Cortex of kidney (tissue), 1 donor: ENCODE data around the gene TAOK2.
A peak's percentile ranks its signal among the peaks of the same experiment; 100 is the strongest.

ENCODE experiments used
- DNase-seq: peaks from one replicate; lab custom pipeline; 2025; lab: John Stamatoyannopoulos, UW

Gene TAOK2

DNA sequence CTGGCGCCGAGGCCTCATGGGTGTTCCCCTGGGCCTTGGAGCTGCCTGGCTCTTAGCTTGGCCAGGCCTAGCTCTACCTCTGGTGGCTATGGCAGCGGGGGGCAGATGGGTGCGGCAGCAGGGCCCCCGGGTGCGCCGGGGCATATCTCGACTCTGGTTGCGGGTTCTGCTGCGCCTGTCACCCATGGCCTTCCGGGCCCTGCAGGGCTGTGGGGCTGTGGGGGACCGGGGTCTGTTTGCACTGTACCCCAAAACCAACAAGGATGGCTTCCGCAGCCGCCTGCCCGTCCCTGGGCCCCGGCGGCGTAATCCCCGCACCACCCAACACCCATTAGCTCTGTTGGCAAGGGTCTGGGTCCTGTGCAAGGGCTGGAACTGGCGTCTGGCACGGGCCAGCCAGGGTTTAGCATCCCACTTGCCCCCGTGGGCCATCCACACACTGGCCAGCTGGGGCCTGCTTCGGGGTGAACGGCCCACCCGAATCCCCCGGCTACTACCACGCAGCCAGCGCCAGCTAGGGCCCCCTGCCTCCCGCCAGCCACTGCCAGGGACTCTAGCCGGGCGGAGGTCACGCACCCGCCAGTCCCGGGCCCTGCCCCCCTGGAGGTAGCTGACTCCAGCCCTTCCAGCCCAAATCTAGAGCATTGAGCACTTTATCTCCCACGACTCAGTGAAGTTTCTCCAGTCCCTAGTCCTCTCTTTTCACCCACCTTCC, 13.9 kb downstream of the TAOK2 start:
- DNase-seq, result no peak

DNA sequence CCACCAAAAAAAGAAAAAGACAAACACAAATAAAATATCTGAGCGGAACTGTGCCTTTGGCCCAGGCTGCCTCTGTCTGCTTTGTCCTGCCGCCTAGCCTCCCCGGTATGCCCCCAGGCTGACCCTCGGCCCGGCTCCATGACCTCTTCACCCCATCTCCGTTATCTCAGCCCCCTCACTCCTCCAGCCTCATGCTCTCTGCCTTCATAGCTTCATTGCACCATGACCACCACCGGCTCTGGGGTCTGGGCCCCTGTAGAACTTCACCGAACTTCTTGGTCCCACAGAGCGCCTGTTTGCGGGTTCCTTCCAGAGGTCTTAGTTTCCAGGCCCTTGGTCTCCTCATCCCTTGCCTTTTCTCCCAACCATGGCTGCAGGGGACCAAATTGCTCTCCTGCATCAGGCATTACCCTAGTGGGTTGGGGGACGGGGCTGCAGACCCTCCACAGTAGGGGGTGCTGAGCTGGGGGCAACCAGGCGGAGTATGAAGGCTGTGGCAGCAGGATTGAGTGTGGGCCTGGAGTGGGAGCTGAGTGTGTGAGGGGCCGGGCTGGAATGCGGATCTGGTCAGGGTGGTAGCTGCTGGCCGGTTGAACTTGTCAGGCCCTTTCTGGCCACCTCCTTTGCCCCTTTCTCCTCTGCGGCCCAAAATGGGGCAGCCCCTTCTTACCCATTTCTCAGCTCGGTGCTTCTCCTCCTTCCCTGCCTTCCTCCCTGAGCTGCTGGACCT, 14.8 kb downstream of the TAOK2 start:
- no peak for DNase-seq

DNA sequence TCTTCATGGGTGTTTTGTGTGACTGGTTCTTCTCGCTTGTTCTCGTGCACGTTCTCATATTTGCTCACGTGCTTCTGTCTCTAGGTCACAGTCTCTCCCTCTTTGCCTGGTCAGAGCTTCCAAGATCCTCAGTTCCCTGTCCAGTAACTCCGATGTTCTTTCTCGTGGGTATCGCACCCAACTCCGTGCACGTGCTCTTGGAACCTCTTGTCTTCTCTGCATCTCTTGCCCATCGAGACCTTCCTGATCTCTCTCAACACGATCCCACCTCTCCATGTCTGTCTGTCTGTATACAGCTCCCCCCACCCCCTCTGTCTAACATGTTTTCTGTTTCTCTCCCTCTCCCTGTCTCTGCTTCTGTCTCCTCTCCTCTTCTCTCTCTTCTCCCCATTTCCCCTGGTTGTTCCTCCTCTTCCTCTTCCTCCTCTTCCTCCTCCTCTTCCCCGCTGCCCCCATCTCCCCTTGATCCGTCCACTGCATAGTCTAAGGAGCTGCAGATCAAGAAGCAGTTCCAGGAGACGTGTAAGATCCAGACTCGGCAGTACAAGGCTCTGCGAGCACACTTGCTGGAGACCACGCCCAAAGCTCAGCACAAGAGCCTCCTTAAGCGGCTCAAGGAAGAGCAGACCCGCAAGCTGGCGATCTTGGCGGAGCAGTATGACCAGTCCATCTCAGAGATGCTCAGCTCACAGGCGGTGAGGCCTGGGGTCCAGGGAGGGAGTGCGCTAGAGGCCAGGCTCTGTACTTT, 15.6 kb downstream of the TAOK2 start:
- no peak for DNase-seq

DNA sequence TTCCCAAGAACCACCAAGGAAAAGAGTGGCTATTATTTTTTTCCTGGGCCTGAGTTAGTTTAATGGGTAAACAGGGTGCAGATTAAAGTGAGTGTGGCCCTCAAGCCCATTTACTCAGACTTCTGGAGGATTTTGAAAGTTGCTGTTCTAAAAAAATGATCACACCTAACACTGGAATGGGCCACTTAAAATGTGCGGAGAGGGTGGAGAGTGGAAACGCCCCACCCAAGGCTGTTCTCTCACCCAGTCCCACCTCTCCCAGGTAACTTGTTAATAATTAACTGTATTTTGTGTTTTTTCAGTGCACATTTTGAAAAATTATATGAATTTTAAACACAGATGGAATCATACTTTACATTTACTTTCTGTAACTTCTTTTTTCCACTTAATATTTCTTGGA, 16.4 kb downstream of the TAOK2 start:
- no peak for DNase-seq

DNA sequence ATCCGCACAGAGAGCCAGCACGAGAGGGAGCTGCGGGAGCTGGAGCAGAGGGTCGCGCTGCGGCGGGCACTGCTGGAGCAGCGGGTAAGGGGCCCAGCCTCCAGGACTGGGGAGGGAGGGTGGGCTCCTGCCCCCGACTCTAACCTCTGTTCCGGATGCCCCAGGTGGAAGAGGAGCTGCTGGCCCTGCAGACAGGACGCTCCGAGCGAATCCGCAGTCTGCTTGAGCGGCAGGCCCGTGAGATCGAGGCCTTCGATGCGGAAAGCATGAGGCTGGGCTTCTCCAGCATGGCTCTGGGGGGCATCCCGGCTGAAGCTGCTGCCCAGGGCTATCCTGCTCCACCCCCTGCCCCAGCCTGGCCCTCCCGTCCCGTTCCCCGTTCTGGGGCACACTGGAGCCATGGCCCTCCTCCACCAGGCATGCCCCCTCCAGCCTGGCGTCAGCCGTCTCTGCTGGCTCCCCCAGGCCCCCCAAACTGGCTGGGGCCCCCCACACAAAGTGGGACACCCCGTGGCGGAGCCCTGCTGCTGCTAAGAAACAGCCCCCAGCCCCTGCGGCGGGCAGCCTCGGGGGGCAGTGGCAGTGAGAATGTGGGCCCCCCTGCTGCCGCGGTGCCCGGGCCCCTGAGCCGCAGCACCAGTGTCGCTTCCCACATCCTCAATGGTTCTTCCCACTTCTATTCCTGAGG, 17.4 kb downstream of the TAOK2 start:
- DNase-seq, result no peak

DNA sequence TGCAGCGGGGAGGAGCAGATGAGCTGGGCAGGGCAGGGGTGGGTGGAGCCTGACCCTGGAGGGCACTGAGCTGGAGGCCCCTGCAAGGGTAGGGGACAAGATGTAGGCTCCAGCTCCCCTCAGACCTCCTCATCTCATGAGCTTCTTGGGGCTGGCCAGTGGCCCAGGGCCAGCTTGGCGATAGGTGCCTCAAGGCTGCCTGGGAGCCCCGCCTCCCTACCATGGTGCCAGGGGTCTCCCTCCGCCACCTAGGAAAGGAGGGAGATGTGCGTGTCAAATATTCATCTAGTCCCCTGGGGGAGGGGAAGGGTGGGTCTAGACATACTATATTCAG, 17.9 kb downstream of the TAOK2 start:
- DNase-seq, result no peak

DNA sequence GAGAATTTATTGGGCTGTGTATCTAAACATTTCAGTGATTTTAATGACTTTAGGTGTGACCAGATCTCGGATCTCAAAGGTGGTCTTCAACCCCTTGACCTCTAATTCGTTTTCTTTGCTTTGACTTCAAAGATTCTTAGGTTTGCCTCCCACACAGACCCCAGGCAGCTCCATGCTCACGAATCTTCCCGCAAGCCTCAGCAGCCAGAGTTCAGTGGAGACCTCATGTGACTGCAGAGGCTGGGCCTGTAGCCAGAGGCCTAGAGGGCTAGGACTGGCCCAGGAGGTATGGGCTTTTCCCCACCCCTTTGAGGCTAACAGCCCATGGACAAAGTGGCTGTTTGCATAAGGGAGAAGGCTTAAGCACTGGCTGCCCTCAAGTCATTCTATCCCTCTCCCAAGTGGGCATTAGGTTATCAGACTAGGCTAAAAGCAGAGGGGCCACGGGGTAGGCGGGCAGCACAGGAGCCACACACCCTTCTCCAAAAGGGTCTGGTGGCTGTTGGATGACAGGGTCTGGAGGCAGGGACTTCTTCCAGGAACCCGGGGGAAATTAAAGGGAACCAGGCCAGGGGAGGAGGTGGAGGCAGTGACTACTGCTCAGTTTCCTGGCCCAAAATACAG, 18.8 kb downstream of the TAOK2 start:
- DNase-seq, result no peak

DNA sequence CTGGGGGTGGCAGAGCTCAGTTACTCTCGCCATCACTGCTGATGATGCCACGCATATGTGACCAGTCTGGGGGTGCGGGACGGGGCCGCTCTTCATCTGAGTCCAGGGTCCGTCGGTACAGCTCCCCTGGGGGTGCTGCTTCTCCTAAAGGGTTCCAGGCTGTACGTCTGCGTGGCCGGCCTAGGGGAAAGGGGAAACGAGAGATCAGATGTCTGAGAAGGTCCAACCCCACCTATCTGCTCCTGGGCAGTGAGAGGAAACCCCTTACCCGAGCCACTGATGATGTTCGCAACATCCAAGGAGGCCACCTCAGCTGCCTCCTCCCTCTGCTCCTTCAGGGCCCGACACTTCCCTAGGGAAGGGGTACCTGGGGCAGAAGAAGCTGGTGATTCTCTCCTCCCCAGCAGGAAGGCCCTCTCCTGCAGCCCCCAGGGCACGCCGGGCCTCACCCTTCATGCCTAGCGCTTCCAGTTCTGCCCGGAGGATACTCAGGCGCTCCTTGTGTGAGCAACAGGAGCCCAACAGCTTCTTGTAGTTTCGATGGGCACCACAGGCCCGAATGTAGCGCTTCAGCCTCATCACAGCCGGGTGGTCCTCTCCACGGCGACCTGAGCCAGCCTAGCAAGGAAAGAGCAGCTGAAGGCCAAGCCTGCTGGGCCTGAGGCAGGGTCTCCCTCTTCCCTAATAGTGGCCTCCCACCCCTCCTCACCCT, 19.7 kb downstream of the TAOK2 start:
- no peak for DNase-seq

DNA sequence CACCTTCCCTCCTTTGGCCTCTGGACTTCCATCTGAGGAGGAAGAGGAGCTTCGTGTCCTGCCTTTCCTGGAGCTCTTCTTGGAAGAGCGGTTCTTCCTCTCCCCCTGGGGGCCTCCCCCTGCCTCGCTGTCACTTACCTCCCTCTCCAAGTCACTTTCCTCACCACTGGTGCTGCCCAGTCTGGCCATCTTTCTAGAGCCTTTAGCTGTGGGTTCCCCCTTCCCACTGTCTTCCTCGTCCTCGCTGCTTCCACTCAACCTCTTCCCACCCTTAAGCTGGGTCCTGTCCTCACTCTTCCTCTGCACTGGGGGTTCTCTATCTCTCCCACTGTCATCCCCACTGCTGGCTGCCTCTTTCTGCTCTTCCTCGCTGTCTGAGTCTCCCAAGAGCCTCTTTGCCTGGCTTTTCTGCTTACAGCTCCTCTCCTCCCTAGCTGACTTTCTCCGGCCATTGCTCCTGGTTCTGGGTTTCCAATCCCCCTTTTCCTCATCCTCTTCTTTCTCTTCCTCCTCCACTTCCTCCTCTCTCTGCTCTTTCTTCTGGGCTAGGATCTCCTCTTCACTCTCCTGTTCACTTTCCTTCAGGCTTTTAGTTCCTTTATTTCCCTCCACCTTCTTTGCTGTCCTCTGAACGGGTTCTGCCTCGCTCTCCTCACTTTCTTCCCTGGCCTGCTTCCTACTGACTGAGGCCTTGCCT, 20.4 kb downstream of the TAOK2 start:
- no peak for DNase-seq

DNA sequence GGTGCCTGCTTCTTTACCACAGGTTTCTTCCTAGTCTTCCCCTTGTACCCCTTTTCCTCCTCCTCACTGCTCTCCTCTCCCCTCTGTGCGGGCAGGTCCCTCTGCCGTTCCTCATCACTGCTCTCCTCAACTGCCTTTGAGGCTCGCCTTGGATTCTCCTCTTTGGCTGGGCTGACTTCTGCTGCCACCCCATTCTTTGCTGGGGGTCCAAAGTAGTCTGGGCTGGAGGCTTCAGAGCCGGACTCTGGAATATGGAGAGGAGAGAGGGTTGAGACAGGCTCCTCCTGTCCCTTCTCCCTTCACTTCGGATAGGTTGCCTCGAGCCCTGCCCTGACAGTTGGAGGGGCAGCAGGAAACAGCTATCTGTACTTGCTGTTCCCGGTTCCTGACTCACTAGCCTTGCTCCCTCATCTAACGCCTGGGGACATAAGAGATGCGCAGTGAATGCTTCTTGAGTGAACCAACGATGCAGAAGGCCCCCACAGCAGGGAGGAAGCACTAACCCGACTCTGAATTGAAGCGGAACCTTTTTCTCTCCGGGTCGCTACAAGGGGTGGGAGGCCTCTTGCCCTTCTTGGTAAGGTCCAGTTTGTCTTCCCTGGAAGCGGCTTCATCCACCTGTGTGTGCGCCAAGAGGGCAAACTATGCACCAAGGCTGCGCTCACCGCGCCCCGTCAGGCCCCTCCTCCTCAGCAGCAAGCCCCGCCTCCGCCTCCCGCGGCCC, 21.1 kb downstream of the TAOK2 start:
- DNase-seq, result no peak

DNA sequence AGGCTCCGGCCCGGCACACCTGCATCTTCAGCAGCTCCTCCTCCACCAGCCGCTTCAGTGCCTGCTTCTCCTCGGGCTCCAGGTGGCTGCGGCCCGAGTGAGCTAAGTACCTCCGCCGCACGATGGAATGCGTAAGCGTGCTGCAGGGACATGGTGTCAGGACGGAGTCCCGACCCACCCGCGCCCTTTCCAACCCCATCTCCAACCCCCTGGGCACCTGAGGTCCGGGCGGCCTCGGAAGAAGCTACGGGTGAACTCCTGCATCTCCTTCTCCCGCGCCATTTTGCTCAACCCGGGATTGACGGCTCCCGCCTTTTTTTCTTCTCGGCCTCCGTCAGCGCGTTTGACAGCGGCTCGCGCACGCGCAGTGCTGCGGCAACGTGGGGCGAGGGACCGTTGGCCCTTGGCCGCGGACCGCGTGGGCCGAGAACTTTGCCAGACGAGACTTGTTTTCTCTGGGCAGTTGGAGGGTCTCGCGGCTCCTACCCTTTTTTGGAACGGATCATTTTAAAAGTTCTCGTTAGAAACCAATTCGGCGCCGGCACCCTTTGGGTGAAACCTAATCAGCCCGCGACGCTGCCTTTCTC, 21.7 kb downstream of the TAOK2 start, which contains the start of gene HIRIP3:
TSS of gene HIRIP3 (minus strand) at position 294 of the 587 bp plus-strand sequence. CDS start at position 282, 12 bp downstream.
- peak; percentile 36 for DNase-seq

DNA sequence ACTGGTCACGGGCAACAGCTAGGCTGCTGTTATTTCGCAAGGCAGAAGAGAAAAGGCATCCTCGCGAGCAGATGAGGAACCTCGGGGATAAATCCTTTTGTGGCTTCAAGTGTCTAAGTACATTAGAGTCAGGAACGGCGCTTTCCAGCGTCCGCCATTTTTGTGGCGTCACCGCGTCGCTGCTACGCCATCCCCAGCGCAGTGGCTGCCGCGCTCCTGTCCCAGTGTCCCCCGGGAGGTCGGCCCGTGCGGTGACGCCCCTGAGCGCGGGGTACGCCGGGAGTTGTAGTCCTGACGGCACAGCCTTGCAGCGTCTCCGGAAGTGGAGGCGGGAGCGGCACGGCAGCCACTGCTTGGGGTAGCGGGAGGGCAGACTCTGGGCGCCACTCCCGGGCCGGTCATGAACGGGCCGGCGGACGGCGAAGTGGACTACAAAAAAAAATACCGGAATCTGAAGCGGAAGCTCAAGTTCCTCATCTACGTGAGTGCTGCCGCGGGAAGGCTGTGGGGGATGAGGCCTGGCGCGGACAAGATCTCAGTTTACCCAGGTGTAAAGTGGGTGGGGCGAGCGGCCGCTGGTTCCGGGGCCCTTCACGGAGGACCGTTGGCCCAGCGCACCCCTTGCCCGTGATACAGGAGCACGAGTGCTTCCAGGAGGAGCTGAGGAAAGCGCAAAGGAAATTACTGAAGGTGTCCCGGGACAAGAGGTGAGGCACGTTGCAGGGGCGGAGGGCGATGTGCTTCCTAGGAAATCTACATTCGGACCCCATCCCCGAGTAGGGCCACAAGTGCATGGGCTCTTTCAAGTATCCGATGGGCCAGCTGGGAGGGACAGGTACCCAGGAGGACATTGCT, 22.5 kb downstream of the TAOK2 start, which contains the start of gene INO80E:
TSS of gene INO80E (plus strand) at position 331 of the 855 bp plus-strand sequence. CDS start at position 401, 70 bp downstream.
- DNase-seq, result peak; percentile 73

DNA sequence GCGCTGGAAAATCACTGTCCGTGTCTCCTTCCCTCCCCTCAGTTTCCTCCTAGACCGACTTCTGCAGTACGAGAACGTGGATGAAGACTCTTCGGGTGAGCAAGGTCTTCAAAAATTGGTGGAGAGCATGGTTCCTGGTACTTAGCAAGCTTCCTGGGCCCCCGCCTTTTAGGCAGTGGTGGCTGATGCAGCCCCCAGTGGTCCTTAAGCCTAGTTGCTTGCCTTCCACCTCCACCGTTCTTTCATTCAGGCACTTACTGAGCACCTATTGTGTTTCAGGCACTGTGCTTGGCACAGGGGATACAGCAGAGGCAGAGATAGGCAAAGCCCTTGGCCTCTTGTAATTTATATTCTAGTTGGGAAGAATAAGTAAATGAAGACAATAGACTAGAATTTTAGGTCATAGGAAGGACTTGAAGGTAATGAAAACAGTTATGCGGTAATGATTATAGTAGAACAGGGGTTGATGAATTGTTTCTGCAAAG, 23.1 kb downstream of the TAOK2 start:
- DNase-seq, result no peak

DNA sequence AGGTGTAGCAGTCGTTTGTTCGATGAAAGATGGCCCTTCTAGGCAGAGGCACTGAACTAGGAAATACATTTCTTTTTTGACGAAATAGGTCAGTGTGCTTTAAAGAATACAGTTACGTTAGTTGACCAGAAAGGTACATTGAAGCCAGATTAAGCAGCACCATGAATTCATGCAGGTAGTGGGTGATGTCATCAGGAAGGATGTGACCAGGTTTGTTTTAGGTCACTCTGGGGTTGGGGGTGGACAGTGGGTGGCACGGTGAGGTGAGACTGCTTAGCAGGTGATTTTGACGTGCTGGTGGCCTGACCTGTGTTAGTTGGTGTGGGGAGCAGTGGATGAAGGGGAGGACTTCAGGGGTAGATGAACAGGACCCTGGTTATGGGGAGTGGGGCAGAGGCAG, 25.9 kb downstream of the TAOK2 start:
- no peak for DNase-seq

DNA sequence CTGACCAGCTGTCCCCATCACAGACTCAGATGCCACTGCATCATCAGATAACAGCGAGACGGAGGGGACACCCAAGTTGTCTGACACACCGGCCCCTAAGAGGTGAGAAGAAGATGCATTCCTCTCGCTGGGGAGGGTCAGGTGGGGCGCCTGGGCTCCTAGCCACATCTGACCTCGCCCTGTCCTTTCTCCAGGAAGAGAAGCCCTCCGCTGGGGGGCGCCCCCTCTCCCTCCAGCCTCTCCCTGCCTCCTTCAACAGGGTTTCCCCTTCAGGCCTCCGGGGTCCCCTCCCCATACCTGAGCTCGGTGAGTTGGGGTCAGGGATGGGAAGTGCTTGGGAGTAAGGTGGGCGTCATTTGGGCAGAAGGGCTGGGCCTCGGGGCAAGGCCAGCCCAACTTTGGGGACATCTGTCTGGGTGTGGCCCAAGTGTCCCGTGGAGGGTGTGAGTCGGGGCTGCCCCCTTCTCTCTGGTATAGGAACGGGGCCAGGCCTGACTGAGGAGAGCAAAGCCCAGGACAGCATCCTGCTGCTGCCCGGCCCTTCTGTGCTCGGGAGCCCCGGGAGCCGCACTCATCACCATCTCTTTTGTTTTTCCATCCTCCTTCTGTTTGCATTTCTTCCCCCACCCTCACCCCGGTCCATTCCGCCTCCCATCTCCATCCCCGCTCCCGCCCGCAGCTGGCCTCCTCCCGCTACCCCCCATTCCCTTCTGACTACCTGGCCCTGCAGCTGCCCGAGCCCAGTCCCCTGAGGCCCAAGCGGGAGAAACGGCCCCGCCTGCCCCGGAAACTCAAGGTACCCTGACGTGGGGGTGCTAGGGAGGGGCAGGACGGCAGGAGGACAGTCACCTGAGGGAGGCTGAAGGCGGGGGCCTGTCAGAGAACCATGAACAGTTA, 27.3 kb downstream of the TAOK2 start:
- no peak for DNase-seq

DNA sequence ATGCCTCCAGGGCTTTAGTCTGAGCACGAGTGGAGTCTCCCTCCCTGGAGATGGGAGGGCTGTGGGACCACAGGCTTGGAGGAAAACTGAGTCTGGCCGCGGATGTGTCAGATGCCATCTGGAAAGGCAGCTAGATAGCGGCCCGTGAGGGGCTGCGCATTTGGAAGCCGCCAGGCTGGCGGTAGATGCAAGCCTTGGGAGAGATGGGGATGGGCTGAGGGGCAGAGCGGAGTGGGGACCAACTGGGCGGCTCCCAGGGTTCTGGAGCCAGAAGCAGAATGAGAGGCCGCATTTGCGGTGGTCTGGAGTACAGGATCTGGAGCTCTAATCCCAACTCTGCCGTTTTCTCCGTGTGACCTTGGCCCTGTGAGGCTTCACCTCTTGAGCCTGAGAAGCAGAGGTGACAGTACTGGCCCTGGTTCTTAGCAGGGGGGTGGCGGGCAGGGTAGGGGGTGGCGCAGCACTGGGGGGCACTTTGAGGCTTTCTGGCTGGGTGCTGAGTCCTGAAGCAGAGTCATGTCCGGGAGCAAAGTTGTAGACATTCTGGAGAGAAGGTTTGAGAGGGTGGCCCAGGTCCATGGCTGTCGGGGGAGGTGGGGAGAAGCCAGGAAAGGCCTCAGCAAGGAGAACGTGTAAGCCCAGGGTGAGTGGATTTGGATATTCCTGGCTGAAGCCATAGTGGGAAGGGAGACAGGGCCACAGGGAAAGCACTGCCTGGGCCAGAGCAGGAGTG, 29.1 kb downstream of the TAOK2 start:
- DNase-seq, result no peak
